ENCODE data around the gene VPREB3. TPM values are rescaled to one million over a fixed set of nuclear protein-coding genes. Genes with fewer than 3 reads are reported as not detected.
A peak's percentile ranks its signal among the peaks of the same experiment; 100 is the strongest.

VPREB3 gene
- total and polyA plus RNA-seq, 2 of the 8 experiments (the other 6 are each of a cell fraction or from before 2014, with no cell fraction given): 0.52 to 4.6 TPM

DNA sequence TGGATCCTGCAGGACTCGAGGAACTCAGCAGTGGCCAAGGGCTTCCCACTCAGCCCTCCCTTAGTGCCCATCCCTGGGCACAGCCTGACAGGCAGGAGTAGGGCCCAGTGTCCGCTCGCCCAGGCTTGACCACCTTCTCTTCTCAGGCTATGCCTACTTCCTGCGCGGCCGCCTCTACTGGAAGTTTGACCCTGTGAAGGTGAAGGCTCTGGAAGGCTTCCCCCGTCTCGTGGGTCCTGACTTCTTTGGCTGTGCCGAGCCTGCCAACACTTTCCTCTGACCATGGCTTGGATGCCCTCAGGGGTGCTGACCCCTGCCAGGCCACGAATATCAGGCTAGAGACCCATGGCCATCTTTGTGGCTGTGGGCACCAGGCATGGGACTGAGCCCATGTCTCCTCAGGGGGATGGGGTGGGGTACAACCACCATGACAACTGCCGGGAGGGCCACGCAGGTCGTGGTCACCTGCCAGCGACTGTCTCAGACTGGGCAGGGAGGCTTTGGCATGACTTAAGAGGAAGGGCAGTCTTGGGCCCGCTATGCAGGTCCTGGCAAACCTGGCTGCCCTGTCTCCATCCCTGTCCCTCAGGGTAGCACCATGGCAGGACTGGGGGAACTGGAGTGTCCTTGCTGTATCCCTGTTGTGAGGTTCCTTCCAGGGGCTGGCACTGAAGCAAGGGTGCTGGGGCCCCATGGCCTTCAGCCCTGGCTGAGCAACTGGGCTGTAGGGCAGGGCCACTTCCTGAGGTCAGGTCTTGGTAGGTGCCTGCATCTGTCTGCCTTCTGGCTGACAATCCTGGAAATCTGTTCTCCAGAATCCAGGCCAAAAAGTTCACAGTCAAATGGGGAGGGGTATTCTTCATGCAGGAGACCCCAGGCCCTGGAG, 29.3 kb upstream of the VPREB3 start:
- Histone ChIP-seq H3K79me2 (ENCODE audit: control insufficient read depth in 1 of 2, insufficient read depth in 2 of 2, low read length in 2 of 2) (peaks cover 10 to 11% of the 10 kb centered on the region in 2 experiments), H4K20me1 (replicated peaks in 1 of 2; ENCODE audit: control insufficient read depth in 1 of 2, insufficient read depth in 2 of 2, low read length in 2 of 2) (peaks cover 2% of the 10 kb centered on the region in 2 experiments), H3K23ac (ENCODE audit: insufficient read length) (no peak overlapping the region), H3K27ac (ENCODE audit: low read depth, low read length) (no peak overlapping the region), H4K91ac (replicated peaks; ENCODE audit: insufficient read length, low read length) (no peak overlapping the region), H3K79me1 (ENCODE audit: low read depth, low read length) (peaks cover 2% of the 10 kb centered on the region; the same call in 1 of the 2 replicates), H3K23me2 (ENCODE audit: low read depth, low read length) (peaks cover 3% of the 10 kb centered on the region; the same call in 1 of the 2 replicates), H3K36me3 (ENCODE audit: control insufficient read depth in 2 of 4, insufficient read depth in 4 of 4, low read length in 3 of 4) (no peaks in the 10 kb centered on the region), H4K5ac (ENCODE audit: insufficient read length, low read depth, low read length) (no peak overlapping the region), H3K4me1 (replicated peaks in 1 of 4; ENCODE audit: control insufficient read depth in 3 of 4, insufficient read depth in 4 of 4, low read length in 3 of 4) (peaks cover 0 to 10% (median 4%) of the 10 kb centered on the region in 4 experiments; a peak in 3 of 7 replicates), H4K8ac (ENCODE audit: extremely low read depth, insufficient read depth, low read length) (no peak overlapping the region), H3K18ac (ENCODE audit: extremely low read depth, low read length) (no peak overlapping the region), H3K27me3 (replicated peaks in 1 of 4; ENCODE audit: control insufficient read depth in 3 of 4, extremely low read depth in 1 of 4, insufficient read depth in 3 of 4, low read length in 3 of 4) (no peaks in the 10 kb centered on the region), H2AK5ac (ENCODE audit: low read depth, low read length) (0 out of 2 replicates have a peak overlapping the region, but pooled peaks have one; percentile 32), H2BK5ac (ENCODE audit: low read depth, low read length) (no peak overlapping the region), H2BK120ac (replicated peaks; ENCODE audit: low read depth, low read length) (no peak overlapping the region), H3K4me3 (ENCODE audit: extremely low read depth in 1 of 4, insufficient read depth in 2 of 4, low read depth in 3 of 4, low read length in 4 of 4) (no peak overlapping the region), H3K14ac (ENCODE audit: insufficient read length) (no peak overlapping the region), H2BK12ac (ENCODE audit: low read depth, low read length) (no peak overlapping the region), H2AFZ (ENCODE audit: low read length) (no peak overlapping the region), H2BK15ac (ENCODE audit: low read length) (no peak overlapping the region), H2BK20ac (ENCODE audit: low read length) (no peak overlapping the region), H3K9me3 (ENCODE audit: insufficient read depth in 2 of 2, low read depth in 1 of 2, low read length in 1 of 2) (no peaks in the 10 kb centered on the region), H3K4me2 (ENCODE audit: insufficient read depth in 1 of 2, low read depth in 2 of 2, low read length in 2 of 2) (no peak overlapping the region), H3K9ac (replicated peaks in 1 of 4; ENCODE audit: extremely low read depth in 1 of 4, low read depth in 3 of 4, low read length in 3 of 4) (no peak overlapping the region), H3K4ac (replicated peaks; ENCODE audit: insufficient read length, low read depth, low read length) (no peak overlapping the region), H3K56ac (replicated peaks; ENCODE audit: insufficient read length, low read depth, low read length) (no peak overlapping the region)
- FAIRE-seq: no peak
- DNase-seq (ENCODE audit: low read depth in 1 of 2, low spot score in 2 of 2): no peak
- ChIA-PET POLR2A (ENCODE audit: partially characterized antibody) (interaction anchor here (2.0 to 4.5 kb wide), 2 partner anchors 9 to 10 kb away, joined by 5 to 45 read pairs; partner anchors contain the start of gene MMP11), CTCF (ENCODE audit: partially characterized antibody) (interaction anchor here (0.7 kb wide), 1 partner anchor 62 kb away, joined by 3 read pairs; no protein-coding TSS in a partner anchor)
- 75% methylated on average over 15 of the region's 15 CpGs; no CpG with 5 or more reads in 1 of the 2 experiments for WGBS, 2 experiments (ENCODE audit: extremely low coverage in 1 of 2, insufficient coverage in 1 of 2, insufficient read length in 1 of 2, insufficient replicate concordance in 2 of 2, low coverage in 1 of 2, low lambda C conversion rate in 2 of 2, missing lambda C conversion rate in 1 of 2)
- no peak for TF ChIP-seq CHD1 (IDR thresholded peaks at IDR 0.05; ENCODE audit: low read depth, low read length)
- TF ChIP-seq ATF2 (IDR thresholded peaks at IDR 0.05; ENCODE audit: low read length): no peak
- TF ChIP-seq EP300 (IDR thresholded peaks at IDR 0.05; ENCODE audit: borderline replicate concordance in 1 of 2, low read depth in 2 of 2, low read length in 2 of 2): no peak
- TF ChIP-seq RFX5 (IDR thresholded peaks at IDR 0.05; ENCODE audit: borderline replicate concordance, low read depth, low read length): no peak
- TF ChIP-seq CBX8 (IDR thresholded peaks at IDR 0.05; ENCODE audit: borderline replicate concordance, low read depth, low read length): no peak
- TF ChIP-seq FOSL1 (IDR thresholded peaks at IDR 0.05; ENCODE audit: insufficient read depth, low read depth, low read length): no peak
- TF ChIP-seq BCL11A (IDR thresholded peaks at IDR 0.05; ENCODE audit: low read depth in 2 of 2, low read length in 2 of 2): no peak
